Immature natural killer cell (primary cell): ENCODE data around the gene TMCO6. TPM values are rescaled to one million over a fixed set of nuclear protein-coding genes. Genes with fewer than 3 reads are reported as not detected.

ENCODE experiments used
- DNase-seq, 3 donors: peaks; one replicate each; pipeline ENCODE4 v3.0.0; 2022; ENCODE audit warnings: mixed read lengths in 1 of 3
- H3K27ac Mint-ChIP-seq, 6 donors: one replicate each; pipeline ENCODE4 v1.8.0; 2020; ENCODE audit warnings: mixed read lengths in 6 of 6, mild to moderate bottlenecking in 5 of 6, inconsistent platforms in 4 of 6, moderate library complexity in 3 of 6
- H3K27me3 Mint-ChIP-seq, 3 donors: one replicate each; pipeline ENCODE4 v1.8.0; 2020 to 2021; ENCODE audit warnings: low read depth in 3 of 3, mild to moderate bottlenecking in 3 of 3, mixed read lengths in 3 of 3, moderate library complexity in 3 of 3, inconsistent platforms in 1 of 3
- H3K36me3 Mint-ChIP-seq, 3 donors: one replicate each; pipeline ENCODE4 v1.8.0; 2020; ENCODE audit warnings: mixed read lengths in 3 of 3, inconsistent platforms in 2 of 3, mild to moderate bottlenecking in 2 of 3
- H3K4me1 Mint-ChIP-seq, 2 donors: one replicate each; pipeline ENCODE4 v1.8.0; 2020; ENCODE audit warnings: inconsistent platforms in 2 of 2, mild to moderate bottlenecking in 2 of 2, mixed read lengths in 2 of 2, moderate library complexity in 1 of 2
- H3K4me3 Mint-ChIP-seq, 5 donors: one replicate each; pipeline ENCODE4 v1.8.0; 2020; ENCODE audit warnings: mild to moderate bottlenecking in 5 of 5, mixed read lengths in 5 of 5, inconsistent platforms in 3 of 5, moderate library complexity in 3 of 5
- H3K9me3 Mint-ChIP-seq, 6 donors: one replicate each; pipeline ENCODE4 v1.8.0; 2020; ENCODE audit warnings: mild to moderate bottlenecking in 6 of 6, mixed read lengths in 6 of 6, inconsistent platforms in 4 of 6, moderate library complexity in 3 of 6
- polyA plus RNA-seq, 3 donors: library from polyadenylated mRNA; unstranded; fragments of 300-500 nt; fragmentation: Illumina TruSeq; gene quantifications; one replicate each; pipeline ENCODE4 v1.2.3, GENCODE V29; 2021

Gene TMCO6
- polyA plus RNA-seq, 3 donors from 2014 or later = 7.6 to 11.0 (median 8.3) TPM

DNA sequence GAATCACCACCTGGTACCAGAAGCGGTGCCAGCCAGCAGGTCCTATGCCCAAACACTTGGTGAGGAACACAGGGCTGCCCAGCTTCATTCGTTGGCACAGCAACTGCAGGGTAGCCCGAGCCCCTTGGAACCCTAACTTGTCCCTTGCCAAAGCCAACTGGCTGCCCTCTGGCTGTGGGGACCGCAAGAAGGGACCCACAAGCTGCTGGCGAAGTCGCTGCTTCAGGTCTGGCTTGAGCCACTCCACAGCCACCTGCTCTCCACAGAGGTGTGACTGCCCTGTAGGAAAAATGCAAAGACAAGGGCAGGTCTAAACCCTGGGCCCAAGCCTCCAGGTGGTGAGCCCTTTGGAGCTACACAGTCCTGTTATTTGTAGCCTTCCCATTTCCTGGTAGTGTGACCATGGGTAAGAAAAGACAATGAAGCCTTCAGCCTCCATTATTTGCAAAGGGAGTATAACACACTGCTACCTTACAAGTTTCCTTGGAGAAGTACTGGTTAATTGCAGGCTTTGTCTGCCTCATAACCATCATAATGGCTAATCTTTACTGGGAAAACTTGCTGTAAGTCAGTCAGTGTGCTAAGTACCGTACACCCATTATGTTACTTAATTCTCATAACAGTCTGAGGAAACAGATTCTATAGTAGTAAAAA is 32.3 kb downstream of the TMCO6 start:
- Mint-ChIP-seq H3K4me1 (peaks cover 13 to 18% of the 10 kb centered on the region in 2 donors), H3K4me3 (no peak overlapping the region), H3K27me3 (peaks cover 0 to 2% (median 2%) of the 10 kb centered on the region in 3 donors), H3K9me3 (no peaks in the 10 kb centered on the region), H3K27ac (peak overlapping the region in 2 of 6 donors; percentile 6 to 64), H3K36me3 (peaks cover 6 to 44% (median 14%) of the 10 kb centered on the region in 3 donors)
- no peak for DNase-seq

DNA sequence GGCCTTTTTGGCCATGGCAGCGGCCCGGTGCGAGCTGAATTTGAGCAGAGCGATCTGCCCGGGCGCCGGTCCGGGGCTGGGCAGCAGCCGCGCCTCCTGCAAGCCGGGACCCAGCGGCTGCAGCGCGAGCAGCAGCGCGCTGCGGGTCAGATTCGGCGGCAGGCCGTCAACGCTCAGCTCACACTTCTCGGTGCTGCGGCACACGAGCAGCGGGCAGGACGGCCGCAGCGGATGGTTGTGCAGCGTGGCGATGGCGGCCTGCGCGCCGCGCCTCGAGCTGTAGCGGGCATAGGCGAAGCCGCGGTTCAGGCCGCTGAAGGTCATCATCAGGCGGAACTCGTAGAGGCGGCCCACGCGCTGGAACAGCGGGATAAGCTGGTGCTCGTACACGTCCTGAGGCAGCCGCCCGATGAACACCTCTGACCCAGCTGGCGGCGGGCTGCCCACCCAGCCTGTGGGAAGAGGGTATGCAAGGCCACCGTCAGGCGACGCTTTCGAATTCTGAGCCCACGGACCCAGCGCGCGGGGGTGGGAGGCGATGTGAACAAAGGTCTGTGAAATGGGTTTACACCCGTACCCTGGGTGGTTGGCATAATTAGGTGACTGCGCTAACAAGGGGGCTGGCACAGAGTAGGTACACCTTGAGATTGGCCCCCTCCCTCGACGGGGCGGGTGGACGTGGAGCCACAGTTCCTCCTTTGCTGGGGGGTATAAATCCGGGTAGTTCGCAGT is 33.4 kb downstream of the TMCO6 start:
- peaks cover 0 to 2% (median 2%) of the 10 kb centered on the region in 3 donors for H3K27me3 Mint-ChIP-seq
- peaks cover 3 to 8% of the 10 kb centered on the region in 2 donors for H3K4me1 Mint-ChIP-seq
- no peak overlapping the region for H3K4me3 Mint-ChIP-seq
- H3K9me3 Mint-ChIP-seq = no peaks in the 10 kb centered on the region
- peaks cover 6 to 49% (median 15%) of the 10 kb centered on the region in 3 donors for H3K36me3 Mint-ChIP-seq
- peak in 1 of 3 donors; percentile 20 for DNase-seq
- no peak overlapping the region for H3K27ac Mint-ChIP-seq

DNA sequence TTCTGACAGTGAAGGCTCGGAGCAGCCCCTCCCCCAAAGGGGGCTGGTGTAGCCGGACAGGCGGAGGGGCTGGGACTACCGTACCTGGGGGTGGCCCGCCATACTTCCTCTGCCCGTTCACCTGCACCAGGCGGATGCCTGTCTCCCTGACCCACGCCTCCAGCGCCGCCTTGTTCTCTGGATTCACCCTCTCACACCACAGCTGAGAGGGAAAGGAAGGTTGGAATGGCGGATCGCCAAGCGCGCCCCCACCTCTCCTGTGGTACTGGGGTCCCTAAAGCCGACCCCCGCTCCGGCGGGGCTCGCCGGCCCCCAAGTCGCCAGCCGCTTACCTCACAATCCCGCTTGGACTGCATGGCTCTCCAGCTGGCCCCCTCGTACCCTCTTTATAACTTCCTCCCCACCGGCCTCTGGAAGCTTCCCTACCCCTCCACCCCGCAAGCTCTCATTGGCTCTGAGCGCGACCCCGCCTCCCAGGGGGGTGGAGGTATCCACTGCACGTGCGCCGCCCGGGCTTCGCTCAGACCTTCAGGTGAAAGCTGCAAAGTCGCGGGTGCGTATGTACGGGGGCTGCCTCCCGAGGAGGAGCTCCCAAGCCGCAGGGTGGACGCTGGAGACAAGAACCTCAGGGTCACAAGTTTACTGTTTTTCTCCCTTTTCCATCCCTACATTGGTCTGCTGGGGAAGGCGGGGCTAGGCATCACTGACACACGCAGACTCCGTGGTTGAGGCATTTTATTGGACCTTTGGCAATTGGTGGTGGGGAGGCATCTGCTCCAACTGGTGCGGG is 34.1 kb downstream of the TMCO6 start, which contains the start of gene DND1:
TSS of gene DND1 (minus strand) at position 390 of the 790 bp plus-strand sequence. CDS start at position 356, 34 bp downstream.
- Mint-ChIP-seq H3K9me3 (no peaks in the 10 kb centered on the region), H3K4me3 (no peak within 1 kb of the TSS), H3K27me3 (peaks cover 0 to 2% (median 0%) of the 10 kb centered on the region in 3 donors), H3K27ac (peak within 1 kb of the TSS in 1 of 6 donors; percentile 30), H3K36me3 (peaks cover 6 to 47% (median 19%) of the 10 kb centered on the region in 3 donors), H3K4me1 (peaks cover 0 to under 1% of the 10 kb centered on the region in 2 donors)
- no peak for DNase-seq

DNA sequence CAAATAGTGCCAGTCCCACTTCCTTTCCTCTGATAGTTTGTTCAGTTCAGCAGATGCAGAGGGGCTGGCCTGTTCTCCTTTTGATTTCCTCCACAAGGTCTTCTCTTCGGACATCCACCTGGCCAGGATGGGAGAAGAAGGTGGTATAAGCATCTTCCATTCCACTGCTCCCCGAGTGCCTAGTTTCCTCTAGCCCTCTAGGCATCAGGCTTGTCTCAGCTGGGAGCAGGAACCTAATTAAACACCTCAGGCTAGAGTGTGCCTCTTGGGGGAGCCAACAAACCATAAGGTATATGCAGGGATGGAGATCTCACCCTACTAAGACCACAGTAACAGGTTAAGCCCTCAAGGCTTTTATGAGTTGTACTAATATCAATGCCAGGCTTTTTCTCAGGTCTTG is 35.0 kb downstream of the TMCO6 start:
- Mint-ChIP-seq H3K4me3 (no peak overlapping the region), H3K4me1 (no peaks in the 10 kb centered on the region), H3K9me3 (no peaks in the 10 kb centered on the region), H3K27ac (peak overlapping the region in 1 of 6 donors; percentile 30), H3K27me3 (peaks cover 0 to 2% (median 0%) of the 10 kb centered on the region in 3 donors), H3K36me3 (peaks cover 6 to 50% (median 19%) of the 10 kb centered on the region in 3 donors)
- DNase-seq = no peak

DNA sequence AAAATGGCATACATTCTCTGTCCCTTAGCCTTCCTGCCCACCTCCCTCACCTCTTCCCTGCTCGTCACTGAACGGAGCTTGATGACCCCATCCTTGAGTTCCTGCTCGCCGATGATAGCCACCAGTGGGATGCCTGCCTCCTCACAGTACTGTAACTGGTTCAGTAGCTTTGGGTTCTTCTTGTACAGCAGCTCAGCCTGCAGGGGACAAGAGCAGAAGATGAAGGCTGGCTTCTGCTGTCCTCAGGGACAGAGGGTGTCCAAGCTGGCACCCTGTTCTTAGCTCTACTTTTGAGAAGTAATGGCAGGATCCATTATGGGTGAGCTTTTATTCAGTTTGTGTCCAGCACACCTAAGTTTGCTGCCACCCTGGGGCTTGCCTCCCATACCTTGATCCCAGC is 35.4 kb downstream of the TMCO6 start:
- H3K27ac Mint-ChIP-seq = peak overlapping the region in 2 of 6 donors; percentile 30 to 35
- peaks cover 0 to 2% (median 0%) of the 10 kb centered on the region in 3 donors for H3K27me3 Mint-ChIP-seq
- H3K36me3 Mint-ChIP-seq = peaks cover 6 to 50% (median 16%) of the 10 kb centered on the region in 3 donors
- H3K4me3 Mint-ChIP-seq = no peak overlapping the region
- DNase-seq = no peak
- H3K9me3 Mint-ChIP-seq = no peaks in the 10 kb centered on the region
- no peaks in the 10 kb centered on the region for H3K4me1 Mint-ChIP-seq

- no peak overlapping the region for H3K4me3 Mint-ChIP-seq
- no peaks in the 10 kb centered on the region for H3K4me1 Mint-ChIP-seq
- no peak overlapping the region for H3K27ac Mint-ChIP-seq
- peaks cover 6 to 53% (median 11%) of the 10 kb centered on the region in 3 donors for H3K36me3 Mint-ChIP-seq
- H3K9me3 Mint-ChIP-seq = no peaks in the 10 kb centered on the region
- no peak for DNase-seq
- H3K27me3 Mint-ChIP-seq = no peaks in the 10 kb centered on the region
Measured at GRCh38 chr5:140677947-140678346, 38.7 kb downstream of the TMCO6 start.

DNA sequence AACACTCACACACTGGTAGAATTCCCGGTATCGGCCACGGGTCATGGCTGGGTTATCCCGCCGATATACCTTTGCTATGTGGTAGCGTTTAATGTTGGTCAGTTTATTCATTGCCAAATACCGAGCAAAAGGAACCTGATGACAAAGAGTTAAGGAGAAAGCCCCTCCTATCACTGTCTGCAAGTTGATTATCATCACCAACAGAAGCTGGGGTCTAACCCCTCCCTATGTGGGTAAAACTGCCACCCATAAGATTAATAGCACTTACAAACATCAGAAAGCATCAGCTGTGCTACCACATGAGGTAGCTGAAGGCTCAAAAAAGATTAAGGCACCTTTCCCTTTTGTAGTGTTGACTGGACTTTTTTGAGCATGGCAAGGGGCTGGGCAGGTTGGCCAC is 39.7 kb downstream of the TMCO6 start:
- no peaks in the 10 kb centered on the region for H3K4me1 Mint-ChIP-seq
- no peak for DNase-seq
- H3K27me3 Mint-ChIP-seq = no peaks in the 10 kb centered on the region
- H3K9me3 Mint-ChIP-seq = no peaks in the 10 kb centered on the region
- H3K36me3 Mint-ChIP-seq = peaks cover 8 to 50% (median 11%) of the 10 kb centered on the region in 3 donors
- H3K27ac Mint-ChIP-seq = no peak overlapping the region
- no peak overlapping the region for H3K4me3 Mint-ChIP-seq

DNA sequence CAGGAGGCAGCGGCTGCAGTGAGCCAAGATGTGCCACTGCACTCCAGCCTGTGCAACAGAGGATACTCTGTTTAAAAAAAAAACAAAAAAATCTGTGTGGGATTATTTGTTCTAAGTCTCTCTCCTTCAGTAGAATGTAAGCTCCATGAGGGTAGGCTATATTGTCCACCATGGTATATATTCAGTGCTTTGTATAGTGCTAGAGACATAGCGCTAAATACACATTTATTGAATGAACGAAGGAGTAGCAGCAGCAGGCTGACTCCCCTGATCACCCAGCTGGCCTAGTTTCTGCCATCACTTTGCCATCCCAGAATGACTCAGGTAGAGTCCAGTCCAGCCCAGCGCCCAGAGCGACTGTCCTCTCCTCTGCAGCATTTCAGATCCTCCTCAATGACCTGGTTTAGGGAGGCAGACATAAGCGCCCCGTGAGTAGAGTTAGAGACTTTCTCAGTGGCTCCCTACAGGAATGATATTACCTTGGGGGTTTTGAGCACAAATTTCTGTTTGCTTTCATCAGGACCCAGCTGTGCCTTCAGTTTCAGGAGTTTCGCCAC is 51.2 kb downstream of the TMCO6 start:
- H3K9me3 Mint-ChIP-seq = no peaks in the 10 kb centered on the region
- H3K36me3 Mint-ChIP-seq = peaks cover 4 to 12% (median 6%) of the 10 kb centered on the region in 3 donors
- DNase-seq = no peak
- H3K27me3 Mint-ChIP-seq = peaks cover 1 to 2% (median 2%) of the 10 kb centered on the region in 3 donors
- H3K4me1 Mint-ChIP-seq = peaks cover 41 to 60% of the 10 kb centered on the region in 2 donors
- peak overlapping the region; percentile 88 to 100 (median 98) for H3K27ac Mint-ChIP-seq
- H3K4me3 Mint-ChIP-seq = peak overlapping the region; percentile 91 to 100 (median 99)

DNA sequence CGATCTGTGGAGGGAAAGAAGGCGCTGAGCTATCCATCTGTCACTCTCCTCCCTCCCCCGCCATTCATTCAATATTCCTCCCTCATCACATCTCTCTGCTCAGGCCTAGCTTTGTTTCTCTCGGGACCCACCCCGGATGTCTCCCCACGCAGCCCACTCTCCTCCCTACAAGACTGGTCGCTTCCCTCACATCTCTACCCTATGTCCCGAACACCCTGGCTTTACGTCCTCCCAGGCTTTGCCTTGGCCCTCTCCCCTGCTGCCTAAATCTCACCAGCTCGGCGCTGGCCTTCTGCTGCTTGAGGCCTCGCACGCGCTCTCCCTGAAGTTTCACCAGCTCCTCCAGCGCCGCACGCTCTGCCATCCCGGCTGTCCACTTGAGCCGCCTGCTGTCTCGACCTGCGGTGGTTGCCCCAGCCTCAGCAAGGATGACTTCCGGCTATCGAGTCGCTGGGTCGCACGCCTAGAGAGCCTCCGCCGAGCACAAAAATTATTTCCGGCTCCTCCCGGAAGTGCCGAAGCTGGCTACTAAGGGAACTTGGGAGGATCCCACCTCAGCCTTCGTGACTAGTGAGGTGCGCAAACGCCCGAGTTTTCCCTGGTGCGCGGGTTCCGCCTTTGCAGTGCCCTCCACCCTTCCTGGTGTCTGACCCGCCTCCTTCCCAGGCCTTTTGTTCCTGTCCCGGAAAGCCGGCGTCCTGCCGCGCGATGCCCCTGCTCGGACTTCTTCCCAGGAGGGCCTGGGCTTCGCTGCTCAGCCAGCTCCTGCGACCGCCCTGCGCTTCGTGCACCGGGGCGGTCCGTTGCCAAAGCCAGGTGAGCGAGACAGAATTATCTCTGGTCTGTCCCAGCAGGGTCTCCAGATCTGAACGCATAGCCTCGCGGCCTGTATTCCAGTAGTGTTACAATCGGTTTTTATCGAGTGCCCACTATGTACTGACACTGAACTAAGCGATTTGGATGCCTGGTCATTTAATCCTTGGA is 52.0 kb downstream of the TMCO6 start, which contains the start of the genes HARS1 and HARS2:
TSS of gene HARS1 (minus strand) at position 430 of the 984 bp plus-strand sequence. CDS start at position 364, 66 bp downstream.
TSS of gene HARS2 (plus strand) at position 515 of the 984 bp plus-strand sequence. CDS start at position 709, 194 bp downstream.
- no peaks in the 10 kb centered on the region for H3K9me3 Mint-ChIP-seq
- H3K27me3 Mint-ChIP-seq = peaks cover 1 to 2% (median 2%) of the 10 kb centered on the region in 3 donors

DNA sequence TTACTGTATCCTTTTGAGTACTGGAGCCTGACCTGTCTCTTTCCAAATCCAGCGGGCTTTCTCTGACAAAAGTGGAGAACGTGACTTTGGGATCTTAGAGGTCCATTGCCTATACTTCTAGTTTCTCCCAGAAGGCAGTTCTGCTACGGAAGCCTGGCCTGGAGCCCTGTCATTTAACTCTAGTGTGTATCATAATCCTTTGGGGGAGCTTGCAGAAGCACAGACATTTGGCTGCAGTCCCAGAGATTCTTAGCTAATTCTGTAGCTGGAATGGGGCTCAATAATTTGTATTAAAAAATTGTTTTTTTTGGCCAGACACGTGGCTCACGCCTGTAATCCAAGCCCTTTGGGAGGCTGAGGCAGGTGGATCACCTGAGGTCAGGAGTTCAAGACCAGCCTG is 55.0 kb downstream of the TMCO6 start:
- peaks cover 40 to 46% of the 10 kb centered on the region in 2 donors for H3K4me1 Mint-ChIP-seq
- no peak overlapping the region for H3K27ac Mint-ChIP-seq
- H3K27me3 Mint-ChIP-seq = peaks cover 1 to 2% (median 2%) of the 10 kb centered on the region in 3 donors
- no peaks in the 10 kb centered on the region for H3K9me3 Mint-ChIP-seq
- no peak for DNase-seq
- peaks cover 26 to 41% (median 28%) of the 10 kb centered on the region in 3 donors for H3K36me3 Mint-ChIP-seq
- peak overlapping the region in 1 of 5 donors; percentile 5 for H3K4me3 Mint-ChIP-seq

More for the DNA sequence above, 52.0 kb downstream of the TMCO6 start, which contains the start of the genes HARS1 and HARS2:
- H3K4me3 Mint-ChIP-seq = peak within 1 kb of the TSS; percentile 91 to 100 (median 99)
- peak; percentile 81 to 86 (median 84) for DNase-seq
- H3K4me1 Mint-ChIP-seq = peaks cover 42 to 60% of the 10 kb centered on the region in 2 donors
- peak within 1 kb of the TSS; percentile 88 to 100 (median 98) for H3K27ac Mint-ChIP-seq
- peaks cover 11 to 19% (median 12%) of the 10 kb centered on the region in 3 donors for H3K36me3 Mint-ChIP-seq
